Testis (tissue), 3 donors: ENCODE data around the gene PHLDA3. TPM values are rescaled to one million over a fixed set of nuclear protein-coding genes. Genes with fewer than 3 reads are reported as not detected.

Experiments used
- DNase-seq: peaks from one replicate; pipeline ENCODE4 v3.0.0-alpha.2; 2019
- H3K27ac ChIP-seq, 2 donors: fragments of 200-600 bp; sonication (generic); one replicate each; pipeline ENCODE4 v1.5.1; 2019
- H3K27me3 ChIP-seq: fragments of 200-600 bp; sonication (generic); one replicate; pipeline ENCODE4 v1.5.1; 2019
- H3K36me3 ChIP-seq: fragments of 200-600 bp; sonication (generic); one replicate; pipeline ENCODE4 v1.5.1; 2017; ENCODE audit warnings: low read depth; ENCODE audit errors: missing control alignments
- H3K4me1 ChIP-seq: fragments of 200-600 bp; sonication (generic); one replicate; pipeline ENCODE4 v1.5.1; 2019
- H3K4me3 ChIP-seq, 2 donors: fragments of 200-600 bp; sonication (generic); one replicate each; pipeline ENCODE4 v1.5.1; 2017 to 2019
- H3K9me3 ChIP-seq: fragments of 200-600 bp; sonication (generic); one replicate; pipeline ENCODE4 v1.5.1; 2017
- POLR2A ChIP-seq: fragments of 450-650 bp; IDR thresholded peaks from one replicate; pipeline ENCODE4 v1.6.1; 2017; ENCODE audit warnings: antibody characterized with exemption, mild to moderate bottlenecking, moderate library complexity
- WGBS, 2 donors: methylation state at CpG; one replicate each; pipeline ENCODE4 v1.1.5; 2018; 5-methylcytosine and 5-hydroxymethylcytosine counted together
- intact Hi-C: fragments of 100-400 bp; cut with DNase I; formaldehyde crosslinking; loops from one replicate; pipeline ENCODE4 v1.15.1; 2023; ENCODE audit warnings: low total_unique reads
- polyA plus RNA-seq: library from polyadenylated mRNA; stranded (reverse); fragments of 350-450 nt; fragmentation: Illumina TruSeq; extraction: RNeasy Lipid Tissue Mini Kit (QIAGEN cat#74804); gene quantifications from one replicate; pipeline ENCODE4 v1.2.3, GENCODE V29; 2014; ENCODE audit warnings: low read depth, low replicate concordance; ENCODE audit not compliant: insufficient read depth
- total RNA-seq, 2 donors: library from RNA; depleted of rRNA; stranded (reverse); fragments of >200 nt; gene quantifications; one replicate each; pipeline ENCODE4 v1.2.3, GENCODE V29; 2016
- TF ChIP-seq, protein P1 (sequence below), 3 experiments: fragments of 450-650 bp in 2 of 3; fragments of 200-600 bp in 1 of 3; sonication (generic) in 1 of 3; IDR thresholded peaks; one replicate each; pipeline ENCODE4 v1.5.1; 2016 to 2019; ENCODE audit warnings: antibody characterized with exemption in 3 of 3, mild to moderate bottlenecking in 2 of 3, moderate library complexity in 1 of 3

Gene PHLDA3
- total and polyA plus RNA-seq, 3 donors from 2014 or later = 22.7 to 24.0 (median 23.1) TPM

DNA sequence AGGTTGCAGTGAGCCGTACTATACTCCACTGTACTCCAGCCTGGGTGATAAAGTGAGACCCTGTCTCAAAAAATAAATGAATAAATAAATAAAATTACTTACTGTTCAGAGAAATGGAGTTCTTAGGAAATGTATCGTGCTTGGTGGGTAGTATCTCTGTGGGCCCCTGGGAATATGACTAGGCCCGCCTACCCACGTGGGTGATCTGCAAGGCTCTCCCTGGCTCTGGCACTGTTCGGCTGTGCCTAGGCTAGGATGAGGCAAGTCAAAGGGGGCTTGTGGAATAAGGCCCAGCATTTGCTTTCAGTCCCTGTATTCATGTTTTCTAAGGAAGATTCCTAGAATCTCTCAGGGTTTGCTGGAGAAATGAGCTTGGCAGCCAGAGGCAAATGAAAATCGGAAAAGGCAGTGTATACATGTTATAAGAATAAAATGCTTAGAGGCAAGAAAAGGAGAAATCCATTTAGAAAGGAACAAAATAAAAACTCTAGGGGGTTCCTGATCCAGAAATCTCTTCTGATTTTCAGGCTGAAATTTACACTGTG lies 42.5 kb upstream of the PHLDA3 start:
- H3K4me1 ChIP-seq = peaks cover 29% of the 10 kb centered on the region
- no peaks in the 10 kb centered on the region for H3K36me3 ChIP-seq
- H3K9me3 ChIP-seq = no peaks in the 10 kb centered on the region
- no peak overlapping the region for H3K4me3 ChIP-seq
- 57 to 60% methylated on average over 6 of the region's 6 CpGs for WGBS, 2 donors
- intact Hi-C loops = no loop called here
- H3K27me3 ChIP-seq = no peaks in the 10 kb centered on the region
- no peak for DNase-seq
- TF ChIP-seq POLR2A = no peak
- TF ChIP-seq, protein P1, sequence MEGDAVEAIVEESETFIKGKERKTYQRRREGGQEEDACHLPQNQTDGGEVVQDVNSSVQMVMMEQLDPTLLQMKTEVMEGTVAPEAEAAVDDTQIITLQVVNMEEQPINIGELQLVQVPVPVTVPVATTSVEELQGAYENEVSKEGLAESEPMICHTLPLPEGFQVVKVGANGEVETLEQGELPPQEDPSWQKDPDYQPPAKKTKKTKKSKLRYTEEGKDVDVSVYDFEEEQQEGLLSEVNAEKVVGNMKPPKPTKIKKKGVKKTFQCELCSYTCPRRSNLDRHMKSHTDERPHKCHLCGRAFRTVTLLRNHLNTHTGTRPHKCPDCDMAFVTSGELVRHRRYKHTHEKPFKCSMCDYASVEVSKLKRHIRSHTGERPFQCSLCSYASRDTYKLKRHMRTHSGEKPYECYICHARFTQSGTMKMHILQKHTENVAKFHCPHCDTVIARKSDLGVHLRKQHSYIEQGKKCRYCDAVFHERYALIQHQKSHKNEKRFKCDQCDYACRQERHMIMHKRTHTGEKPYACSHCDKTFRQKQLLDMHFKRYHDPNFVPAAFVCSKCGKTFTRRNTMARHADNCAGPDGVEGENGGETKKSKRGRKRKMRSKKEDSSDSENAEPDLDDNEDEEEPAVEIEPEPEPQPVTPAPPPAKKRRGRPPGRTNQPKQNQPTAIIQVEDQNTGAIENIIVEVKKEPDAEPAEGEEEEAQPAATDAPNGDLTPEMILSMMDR (IDR thresholded peaks at IDR 0.05) = peak in 1 of 3 experiments; percentile 7
- peak overlapping the region; percentile 32 to 64 for H3K27ac ChIP-seq

DNA sequence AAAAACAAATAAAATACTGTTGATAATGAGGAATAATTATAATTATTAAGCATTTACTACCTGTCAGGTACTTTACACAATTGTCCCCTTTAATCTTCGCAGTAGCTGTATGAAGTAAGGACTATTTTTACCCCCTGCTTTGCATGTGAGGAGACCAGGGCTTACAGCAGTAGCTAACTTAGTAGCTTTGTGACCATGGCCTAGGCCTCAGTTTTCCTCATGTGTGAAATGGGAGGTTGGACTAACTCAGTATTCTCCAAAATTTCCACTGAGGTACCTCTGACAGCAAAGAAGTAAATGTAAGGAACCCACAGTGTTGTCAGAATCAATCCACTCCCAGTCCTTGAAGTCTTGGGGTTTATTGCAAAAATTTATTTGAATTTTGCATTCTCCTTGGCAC lies 41.7 kb upstream of the PHLDA3 start:
- no peaks in the 10 kb centered on the region for H3K36me3 ChIP-seq
- no peak for DNase-seq
- H3K9me3 ChIP-seq = no peaks in the 10 kb centered on the region
- intact Hi-C loops = no loop called here
- 90 to 97% methylated on average over 1 of the region's 1 CpG for WGBS, 2 donors
- no peaks in the 10 kb centered on the region for H3K27me3 ChIP-seq
- no peak overlapping the region for H3K4me3 ChIP-seq
- TF ChIP-seq POLR2A = no peak
- TF ChIP-seq, protein P1 (IDR thresholded peaks at IDR 0.05) = no peak
- H3K4me1 ChIP-seq = peaks cover 29% of the 10 kb centered on the region
- H3K27ac ChIP-seq = no peak overlapping the region

DNA sequence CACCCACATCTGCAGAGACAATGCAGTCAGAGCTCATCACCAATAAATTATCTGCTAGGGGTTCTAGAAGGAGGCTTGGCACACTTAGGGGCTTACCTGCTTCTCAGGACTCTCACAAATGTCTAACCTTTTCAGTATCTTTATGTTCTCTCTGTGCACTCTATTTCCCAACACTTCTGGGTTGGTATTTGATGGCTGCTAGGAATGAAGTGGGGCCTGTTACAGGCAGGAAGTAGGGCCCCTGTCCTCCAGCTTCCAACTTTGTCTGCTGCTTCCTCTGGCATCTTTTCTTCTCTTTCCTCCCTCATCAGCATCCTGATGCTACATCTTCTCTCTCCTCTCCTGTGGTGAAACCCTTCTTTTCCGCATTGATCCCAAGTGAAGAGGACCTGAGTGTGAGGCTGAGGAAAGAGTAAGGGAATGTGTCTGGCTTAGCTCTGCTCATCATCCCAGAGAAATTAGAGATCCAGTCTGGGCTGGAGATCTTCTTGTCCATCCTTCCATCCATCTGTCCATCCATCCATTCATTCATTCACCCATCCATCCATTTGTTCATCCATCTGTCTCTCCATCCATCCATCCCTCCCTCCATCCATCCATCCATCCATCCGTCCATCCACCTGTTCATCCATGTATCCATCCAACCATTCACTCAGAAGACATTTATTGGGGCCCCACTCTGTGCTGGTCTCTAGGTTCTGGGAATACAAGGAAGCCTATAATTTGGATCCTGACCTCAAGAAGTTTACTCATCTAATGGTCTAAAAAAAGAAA lies 40.8 kb upstream of the PHLDA3 start:
- no peak overlapping the region for H3K4me3 ChIP-seq
- H3K9me3 ChIP-seq = no peaks in the 10 kb centered on the region
- peaks cover 33% of the 10 kb centered on the region for H3K4me1 ChIP-seq
- H3K27me3 ChIP-seq = no peaks in the 10 kb centered on the region
- TF ChIP-seq, protein P1 (IDR thresholded peaks at IDR 0.05) = no peak
- TF ChIP-seq POLR2A = no peak
- intact Hi-C loops = no loop called here
- 89 to 96% methylated on average over 2 of the region's 2 CpGs for WGBS, 2 donors
- H3K36me3 ChIP-seq = no peaks in the 10 kb centered on the region
- H3K27ac ChIP-seq = no peak overlapping the region
- no peak for DNase-seq

DNA sequence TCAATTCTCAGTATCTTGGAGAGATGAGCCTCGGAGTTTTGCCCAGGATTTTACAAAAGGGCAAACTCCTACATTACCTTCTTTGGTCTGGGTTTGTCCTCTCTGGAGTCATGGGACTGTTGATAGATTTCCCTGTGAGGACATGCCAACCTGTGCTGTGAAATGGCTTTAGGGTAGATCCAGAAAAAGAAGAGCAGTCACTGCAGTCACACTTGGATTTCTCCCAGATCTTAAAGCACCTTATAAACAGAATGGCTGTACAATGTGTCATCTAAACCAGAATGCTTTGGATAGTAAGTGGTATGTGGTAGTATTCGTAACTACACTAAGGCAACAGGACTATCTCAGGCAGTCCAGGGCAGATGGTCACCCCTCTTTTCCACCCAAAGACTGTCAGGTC lies 39.8 kb upstream of the PHLDA3 start:
- no peak overlapping the region for H3K4me3 ChIP-seq
- 79 to 88% methylated on average over 2 of the region's 2 CpGs for WGBS, 2 donors
- no peaks in the 10 kb centered on the region for H3K36me3 ChIP-seq
- peaks cover 33% of the 10 kb centered on the region for H3K4me1 ChIP-seq
- intact Hi-C loops = no loop called here
- H3K27ac ChIP-seq = no peak overlapping the region
- H3K27me3 ChIP-seq = no peaks in the 10 kb centered on the region
- TF ChIP-seq POLR2A = no peak
- TF ChIP-seq, protein P1 (IDR thresholded peaks at IDR 0.05) = no peak
- no peaks in the 10 kb centered on the region for H3K9me3 ChIP-seq
- no peak for DNase-seq

DNA sequence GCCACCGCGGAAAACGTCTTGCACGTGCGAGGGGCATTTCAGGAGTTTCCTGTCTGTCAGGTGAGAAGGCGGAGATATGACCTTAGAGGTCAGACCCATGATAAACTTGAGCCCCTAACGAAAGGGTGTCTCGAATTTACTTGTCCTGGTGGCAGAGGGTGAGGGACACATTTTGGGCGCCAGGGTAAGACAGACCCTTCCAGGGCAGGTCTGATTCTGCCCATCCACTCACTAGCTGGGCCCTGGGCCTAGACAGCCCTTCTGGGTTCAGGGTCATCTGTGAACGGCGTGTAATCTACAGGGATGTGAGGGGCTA lies 38.3 kb upstream of the PHLDA3 start:
- Histone ChIP-seq H3K4me3 (peak overlapping the region; percentile 76 to 80), H3K27me3 (no peaks in the 10 kb centered on the region), H3K27ac (peak overlapping the region; percentile 26 to 92), H3K36me3 (no peaks in the 10 kb centered on the region), H3K4me1 (peaks cover 28% of the 10 kb centered on the region), H3K9me3 (no peaks in the 10 kb centered on the region)
- intact Hi-C loops = no loop called here
- WGBS, 2 donors = 20 to 37% methylated on average over 11 of the region's 11 CpGs
- DNase-seq = no peak
- TF ChIP-seq, protein P1 (IDR thresholded peaks at IDR 0.05) = no peak
- no peak for TF ChIP-seq POLR2A
